GM19025 (cell line): ENCODE results near the gene ERVV-1.
"Not testable (repeated sequence)": the region's sequence is repeated elsewhere in the genome, so short reads cannot be mapped to it uniquely, and the experiment has no call there.

Source experiments
- ATAC-seq: cut with Tn5 transposase; IDR thresholded peaks from one replicate; pipeline ENCODE4 v1.9.1; 2021; ENCODE audit warnings: mild to moderate bottlenecking, low read depth, moderate library complexity; ENCODE audit not compliant: unreplicated experiment

The ERVV-1 gene

DNA sequence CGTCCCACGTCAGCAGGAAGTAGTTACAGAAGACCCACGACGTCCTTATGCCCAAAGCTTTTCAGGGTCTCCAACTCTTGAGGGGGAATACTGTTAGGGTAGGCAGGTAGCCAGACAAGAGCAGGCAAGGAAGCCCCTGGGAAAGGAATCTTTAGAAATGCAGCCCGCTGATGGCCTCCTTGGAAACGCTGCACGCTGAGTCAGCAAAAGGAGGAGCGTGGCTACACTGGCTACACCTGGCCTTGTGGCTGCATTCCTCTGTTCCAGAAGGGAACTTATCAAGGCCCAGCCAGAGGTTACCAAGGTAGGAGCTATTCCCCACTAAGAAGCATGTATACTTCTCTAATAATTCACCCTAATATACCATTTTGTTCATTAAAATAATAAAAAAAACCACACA, 2.0 kb downstream of the ERVV-1 start:
- no peak for ATAC-seq

DNA sequence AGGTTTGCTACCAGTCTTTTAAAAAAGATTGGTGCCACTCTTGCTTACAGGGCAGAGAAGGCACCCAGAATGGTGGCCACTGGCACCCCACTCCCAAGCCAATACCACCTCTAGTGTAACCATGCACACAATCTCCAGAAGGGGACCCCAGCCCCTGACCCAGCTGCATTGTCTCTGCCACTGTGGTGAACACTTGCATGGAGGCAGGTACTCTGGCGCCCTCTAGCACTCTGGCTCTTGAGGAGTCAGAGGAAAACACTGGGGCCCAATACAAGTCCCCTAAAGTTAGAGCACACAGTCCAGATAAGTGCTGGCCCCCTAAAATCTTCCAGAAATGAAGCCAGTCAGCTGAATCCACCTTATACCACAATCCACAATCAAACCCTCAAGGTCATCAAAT, 6.0 kb downstream of the ERVV-1 start:
- ATAC-seq: no peak

DNA sequence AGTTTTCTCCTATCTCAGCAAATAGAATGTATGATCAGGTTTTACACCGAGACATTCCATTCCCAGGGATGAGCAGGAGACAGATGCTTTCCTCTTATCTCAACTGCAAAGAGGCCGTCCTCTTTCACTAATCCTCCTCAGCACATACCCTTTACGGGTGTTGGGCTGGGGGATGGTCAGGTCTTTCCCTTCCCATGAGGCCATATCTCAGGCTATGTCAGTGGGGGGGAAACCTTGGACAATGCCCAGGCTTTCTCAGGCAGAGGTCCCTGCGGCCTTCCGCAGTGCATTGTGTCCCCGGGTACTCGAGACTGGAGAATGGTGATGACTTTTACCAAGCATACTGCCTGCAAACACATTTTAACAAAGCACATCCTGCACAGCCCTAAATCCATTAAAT, 14.6 kb downstream of the ERVV-1 start:
- ATAC-seq: not testable (repeated sequence)

DNA sequence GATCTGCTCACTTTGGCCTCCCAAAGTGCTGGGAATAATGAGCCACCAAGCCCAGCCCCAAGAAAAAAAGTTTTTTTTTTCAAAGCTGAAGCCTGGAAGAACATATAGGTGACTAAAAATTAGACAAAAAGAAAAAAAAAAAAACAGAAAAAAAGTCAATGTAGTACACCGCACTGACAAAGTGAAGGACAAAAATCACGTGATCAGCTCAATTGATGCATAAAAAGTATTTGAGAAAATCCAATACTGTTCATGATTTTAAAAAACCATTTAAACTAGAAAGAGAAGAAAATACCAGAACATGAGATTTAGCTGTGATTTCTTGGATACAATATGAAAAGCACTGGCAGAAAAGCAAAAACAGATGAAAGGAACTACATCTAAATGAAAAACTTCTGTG, 20.3 kb downstream of the ERVV-1 start:
- ATAC-seq: no peak

DNA sequence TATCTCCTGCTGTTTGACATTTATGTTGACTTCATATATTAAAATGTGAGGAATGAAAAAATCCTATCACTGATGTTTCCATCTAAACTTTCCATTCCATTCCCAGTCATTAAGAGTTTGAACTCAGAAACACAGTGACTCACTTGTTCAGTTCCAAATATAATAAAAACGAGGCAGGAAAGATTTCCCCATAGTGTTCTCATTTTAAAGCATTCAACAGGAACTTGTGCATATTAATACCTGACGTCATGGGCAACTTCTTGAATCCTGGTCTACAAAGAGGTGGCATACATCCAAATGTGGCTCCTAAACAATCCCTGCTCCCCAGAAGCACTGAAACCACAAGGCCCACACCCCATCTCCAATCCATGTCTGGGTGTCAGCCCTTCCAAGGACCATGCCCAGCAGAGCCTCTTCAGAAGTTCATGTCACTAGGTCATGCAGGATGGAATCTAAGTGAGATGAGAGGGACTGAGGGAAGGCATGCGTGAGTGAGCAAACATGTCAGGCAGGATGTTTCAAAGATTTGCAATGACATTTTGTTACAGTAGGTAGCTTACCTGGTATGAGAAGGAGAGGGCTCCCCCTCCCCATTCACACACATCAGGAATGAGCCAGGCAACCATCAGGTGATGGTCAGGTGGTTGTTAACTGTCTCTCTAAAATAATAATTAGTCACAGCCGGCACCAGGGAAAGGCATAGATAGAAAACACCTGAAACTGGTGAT, 21.4 kb downstream of the ERVV-1 start:
- no peak for ATAC-seq

DNA sequence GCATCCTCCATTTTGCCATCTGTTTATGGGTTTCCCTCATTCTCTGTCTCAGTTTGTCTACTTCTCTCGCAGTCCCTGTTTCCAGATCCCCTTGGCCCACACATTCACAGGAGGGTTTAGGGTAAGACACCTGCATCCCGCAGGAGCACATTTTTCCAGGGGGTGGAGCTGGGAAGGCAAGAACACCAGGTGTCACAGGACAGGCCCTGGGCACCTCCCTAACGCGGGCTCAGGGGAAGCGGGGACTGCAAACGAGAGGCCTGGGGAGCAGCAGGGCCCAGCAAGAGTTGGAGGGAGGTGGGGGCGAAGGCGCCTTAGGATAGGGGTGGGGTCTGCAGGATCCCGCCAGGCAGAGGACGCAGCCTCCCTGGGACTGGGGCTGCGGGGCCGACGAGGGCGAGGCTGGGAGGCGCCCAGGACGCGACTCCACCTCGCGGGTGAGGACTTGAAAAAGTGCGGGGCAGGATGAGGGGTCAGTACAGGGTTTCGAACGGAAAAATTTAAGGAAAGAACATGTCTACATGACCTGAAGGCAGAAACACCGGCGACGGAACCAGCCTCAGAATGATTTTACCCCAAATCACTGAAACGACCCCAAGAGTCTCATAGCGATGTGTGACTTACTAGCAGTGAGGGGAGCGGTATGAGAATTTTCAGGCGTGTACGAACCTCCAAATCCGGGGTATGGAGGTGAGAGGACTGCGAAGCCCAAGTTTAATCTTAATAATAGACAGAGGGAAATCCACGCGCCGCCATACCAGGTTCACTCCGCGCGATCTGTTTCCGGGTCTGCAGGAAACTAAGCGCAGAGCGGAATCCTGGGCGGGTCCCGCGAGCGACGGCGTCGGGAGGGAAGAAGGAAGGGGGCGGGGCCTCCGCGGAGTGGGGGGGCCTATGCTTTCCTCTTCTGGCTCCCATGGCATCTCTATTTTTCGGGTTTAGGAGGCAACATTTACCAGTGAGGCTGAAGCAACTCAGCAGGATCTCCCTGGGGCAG, 23.7 kb downstream of the ERVV-1 start:
- ATAC-seq: no peak

DNA sequence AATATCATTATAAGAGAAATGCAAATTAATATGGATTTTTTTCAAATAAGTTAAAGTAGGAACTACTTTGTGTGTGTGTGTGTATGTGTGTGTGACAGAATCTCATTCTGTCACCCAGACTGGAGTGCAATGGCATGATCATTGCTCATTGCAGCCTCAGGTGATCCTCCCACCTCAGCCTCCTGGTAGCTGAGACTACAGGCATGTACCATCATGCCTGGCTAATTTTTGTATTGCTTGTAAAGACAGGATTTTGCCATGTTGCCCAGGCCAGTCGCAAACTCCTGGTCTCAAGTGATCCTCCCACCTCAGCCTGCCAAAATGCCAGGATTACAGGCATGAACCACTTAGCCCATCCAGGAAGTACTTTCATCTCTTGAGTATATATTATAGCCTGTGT, 27.6 kb downstream of the ERVV-1 start:
- ATAC-seq: no peak

DNA sequence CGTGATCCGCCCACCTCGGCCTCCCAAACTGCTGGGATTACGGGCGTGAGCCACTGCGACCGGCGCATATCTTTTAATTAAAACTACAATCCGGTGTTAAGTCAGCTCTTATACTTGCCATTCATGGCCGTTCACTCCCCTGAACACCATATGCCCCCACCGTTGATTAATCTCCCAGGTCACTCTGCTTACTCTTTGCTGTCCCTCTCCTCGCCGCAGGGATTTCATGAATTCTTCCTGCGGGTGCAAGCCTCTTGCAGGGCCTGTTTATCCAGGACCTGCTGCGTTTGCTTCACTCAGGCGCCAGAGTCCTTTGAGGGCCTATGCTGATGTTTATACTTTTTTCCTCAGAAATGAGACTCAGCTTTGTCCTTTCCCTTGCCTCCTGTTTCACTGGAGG, 31.8 kb downstream of the ERVV-1 start:
- ATAC-seq: no peak

DNA sequence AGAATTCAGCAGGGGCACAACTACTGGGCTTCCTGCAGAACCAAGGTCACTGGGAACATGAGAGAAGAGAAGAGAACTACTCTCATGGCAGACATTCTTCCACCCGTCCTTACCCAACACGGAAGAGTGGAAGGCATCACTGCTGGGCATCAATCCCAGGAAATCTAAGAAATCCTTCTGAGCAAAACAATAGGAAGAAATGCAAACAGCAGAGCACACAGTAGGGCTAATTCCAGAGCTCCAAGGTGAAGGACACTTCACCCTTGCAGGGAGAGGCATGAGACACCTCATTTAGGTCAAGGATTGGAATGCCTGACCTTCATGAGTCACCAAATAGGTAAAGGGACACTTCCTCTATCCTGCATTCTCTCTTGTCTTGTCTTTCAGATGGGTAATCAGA, 33.7 kb downstream of the ERVV-1 start:
- ATAC-seq: no peak

DNA sequence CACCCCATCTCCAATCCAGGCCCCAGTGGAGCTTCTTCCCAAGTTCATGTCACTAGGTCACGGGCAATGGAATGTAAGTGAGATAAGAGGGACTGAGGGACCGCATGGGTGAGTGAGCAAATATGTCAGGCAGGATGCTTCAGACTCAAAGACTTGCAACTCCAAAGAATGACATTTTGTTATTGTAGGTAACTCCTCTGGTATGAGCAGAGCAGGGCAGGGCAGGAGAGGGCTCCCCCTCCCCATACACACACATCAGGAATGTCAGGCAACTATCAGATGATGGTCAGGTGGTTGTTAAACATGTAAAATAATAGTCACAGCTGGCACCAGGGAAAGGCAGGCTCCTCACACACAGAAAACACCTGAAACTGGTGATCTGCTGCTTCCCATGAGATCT, 41.4 kb downstream of the ERVV-1 start:
- ATAC-seq: no peak

DNA sequence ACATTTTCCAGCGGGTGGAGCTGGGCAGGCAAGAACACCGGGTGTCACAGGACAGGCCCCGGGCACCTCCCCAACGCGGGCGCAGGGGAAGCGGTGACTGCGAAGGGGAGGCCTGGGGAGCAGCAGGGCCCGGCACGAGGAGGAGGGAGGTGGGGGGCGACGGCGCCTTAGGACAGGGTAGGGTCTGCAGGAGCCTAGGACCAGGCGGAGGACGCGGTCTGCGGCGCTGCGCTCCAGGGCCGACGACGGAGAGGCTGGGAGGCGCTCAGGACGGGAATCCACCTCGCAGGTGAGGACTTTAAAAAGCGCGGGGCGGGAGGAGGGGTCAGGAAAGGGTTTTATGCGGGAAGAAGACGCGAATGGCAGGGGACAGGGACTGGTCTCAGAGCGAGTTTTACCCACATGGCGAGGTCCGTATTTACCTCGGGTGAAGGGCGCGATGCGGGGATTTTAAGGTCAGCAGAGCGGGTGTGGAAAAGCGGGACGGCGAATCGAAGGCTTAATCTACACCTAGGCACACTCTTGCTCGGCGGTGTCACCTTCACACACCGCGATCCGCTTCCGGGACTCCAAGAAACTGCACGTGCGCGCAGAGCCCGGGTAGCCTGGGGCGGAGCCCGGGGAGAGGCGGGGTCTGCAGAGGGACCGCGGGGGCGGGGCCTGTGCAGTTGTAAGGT, 44.3 kb downstream of the ERVV-1 start:
- ATAC-seq: no peak
